Measurements from ENCODE around the gene TMED1.
"Not testable (repeated sequence)": the region's sequence is repeated elsewhere in the genome, so short reads cannot be mapped to it uniquely, and the experiment has no call there.

Gene TMED1

GRCh38 chr19:10835754-10836478, at the start of gene TMED1:
TSS of gene TMED1 (minus strand) at chr19:10836212. CDS start at chr19:10836191, 21 bp downstream.
- peak; percentile 94 to 96 for DNase-seq

GRCh38 chr19:10885201-10886169, 49.5 kb upstream of the TMED1 start:
- no peak for DNase-seq

GRCh38 chr19:10884274-10884673, 48.3 kb upstream of the TMED1 start:
- DNase-seq: no peak

- DNase-seq: no peak
Measured at GRCh38 chr19:10882108-10882457, 46.1 kb upstream of the TMED1 start.

GRCh38 chr19:10881403-10882107, 45.5 kb upstream of the TMED1 start:
- no peak for DNase-seq

- DNase-seq: no peak
Measured at GRCh38 chr19:10878253-10878652, 42.2 kb upstream of the TMED1 start.

GRCh38 chr19:10877608-10878007, 41.6 kb upstream of the TMED1 start:
- not testable (repeated sequence) for DNase-seq

GRCh38 chr19:10876459-10877240, 40.6 kb upstream of the TMED1 start:
- no peak for DNase-seq

GRCh38 chr19:10874024-10874423, 38.0 kb upstream of the TMED1 start:
- DNase-seq: no peak

- no peak for DNase-seq
Measured at GRCh38 chr19:10872546-10873107, 36.6 kb upstream of the TMED1 start.

GRCh38 chr19:10871711-10872545, 35.9 kb upstream of the TMED1 start:
- DNase-seq: no peak

- peak; percentile 97 to 99 for DNase-seq
Measured at GRCh38 chr19:10870955-10871603, 35.1 kb upstream of the TMED1 start, which contains the start of gene CARM1. TSS of gene CARM1 (plus strand) at chr19:10871553. CDS start at chr19:10871703, 150 bp downstream.

GRCh38 chr19:10870501-10870954, 34.5 kb upstream of the TMED1 start:
- peak in 1 of 2 experiments; percentile 50 for DNase-seq

GRCh38 chr19:10869872-10870311, 33.9 kb upstream of the TMED1 start:
- DNase-seq: not testable (repeated sequence)

- no peak for DNase-seq
Measured at GRCh38 chr19:10868872-10869547, 33.0 kb upstream of the TMED1 start.

GRCh38 chr19:10866495-10866894, 30.5 kb upstream of the TMED1 start:
- DNase-seq: no peak

GRCh38 chr19:10864538-10864899, 28.5 kb upstream of the TMED1 start:
- DNase-seq: peak; percentile 65 to 70

GRCh38 chr19:10863107-10863717, 27.2 kb upstream of the TMED1 start:
- DNase-seq: no peak

- DNase-seq: no peak
Measured at GRCh38 chr19:10862561-10863106, 26.6 kb upstream of the TMED1 start.

Data from AML-193 (cell line).